Right renal pelvis (tissue), 4 donors: ENCODE measurements around the gene DUSP5. TPM values are rescaled to one million over a fixed set of nuclear protein-coding genes. Genes with fewer than 3 reads are reported as not detected.
"Not testable (repeated sequence)": the region's sequence is repeated elsewhere in the genome, so short reads cannot be mapped to it uniquely, and the experiment has no call there.

ENCODE experiments used
- DNase-seq, 4 donors: peaks; one replicate each; pipeline ENCODE4 v3.0.0-alpha.2; 2013; ENCODE audit warnings: low read depth in 4 of 4, low spot score in 3 of 4, missing footprints in 1 of 4
- polyA plus RNA-seq, 4 donors: library from polyadenylated mRNA; unstranded; fragments of 120-200 nt; gene quantifications; one replicate each; pipeline ENCODE4 v1.2.1, GENCODE V29; 2013; ENCODE audit not compliant: insufficient read length in 4 of 4

The DUSP5 gene
- polyA plus RNA-seq, 4 donors, result 11.8 to 13.3 (median 12.9) TPM

- DNase-seq, result no peak
Measured at GRCh38 chr10:110512461-110513187, 14.9 kb downstream of the DUSP5 start.

DNA sequence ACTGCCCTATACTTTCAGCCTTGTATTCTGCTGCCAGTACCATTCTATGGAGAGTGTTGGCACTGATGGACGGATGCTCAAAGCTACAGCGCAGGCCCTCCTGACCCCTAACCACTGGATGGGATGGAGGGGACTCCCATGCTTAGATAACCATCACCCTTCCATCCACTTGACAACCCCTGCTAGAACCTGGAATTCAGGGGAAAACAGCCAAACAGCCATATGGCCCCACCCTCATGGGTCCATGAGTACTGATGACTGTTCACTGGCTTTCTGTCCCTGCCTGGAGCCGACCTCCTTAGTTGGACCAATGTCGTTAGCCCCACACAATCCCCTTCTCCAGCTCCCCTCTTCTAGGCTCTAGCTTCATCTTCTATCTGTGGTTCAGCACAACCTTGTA is 16.2 kb downstream of the DUSP5 start:
- DNase-seq, result no peak

GRCh38 chr10:110514848-110515247 is 17.1 kb downstream of the DUSP5 start:
- DNase-seq, result no peak

DNA sequence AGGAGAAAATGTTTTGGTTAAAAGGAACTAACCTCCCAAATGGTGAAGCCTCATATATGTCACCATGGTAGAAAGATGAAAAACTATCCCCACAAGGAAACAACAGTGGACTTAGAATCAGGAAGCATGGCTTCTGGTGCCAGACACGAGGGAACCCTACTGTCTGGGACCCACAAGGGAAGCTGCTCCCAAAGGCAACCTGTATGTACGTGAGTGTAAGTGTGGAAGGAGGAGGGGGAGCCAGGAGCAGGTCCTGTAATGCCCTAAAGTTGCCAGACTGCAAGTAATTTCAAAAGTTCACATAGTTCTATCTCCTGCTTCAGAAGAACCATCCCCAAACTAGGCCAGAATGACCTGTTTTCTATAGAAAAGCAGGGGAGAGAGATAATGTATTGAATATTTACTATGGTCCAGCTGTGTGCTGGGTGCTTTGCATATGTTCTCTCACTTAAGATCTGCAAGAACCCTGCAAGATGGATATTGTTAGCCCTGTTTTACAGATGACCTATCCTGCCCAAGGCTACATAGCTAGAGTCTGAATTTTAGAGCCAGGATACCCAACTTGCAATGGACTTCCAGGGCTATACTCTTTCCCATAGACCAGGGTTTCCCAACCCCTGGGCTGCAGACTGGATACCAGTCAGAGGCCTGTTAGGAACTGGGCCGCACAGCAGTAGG is 19.2 kb downstream of the DUSP5 start:
- no peak for DNase-seq

GRCh38 chr10:110522365-110522988 is 24.8 kb downstream of the DUSP5 start:
- no peak for DNase-seq

- no peak for DNase-seq
Measured at GRCh38 chr10:110523736-110524135, 26.0 kb downstream of the DUSP5 start.

GRCh38 chr10:110524179-110524858 is 26.6 kb downstream of the DUSP5 start:
- no peak for DNase-seq

- no peak for DNase-seq
Measured at GRCh38 chr10:110524859-110525232, 27.1 kb downstream of the DUSP5 start.

- no peak for DNase-seq
Measured at GRCh38 chr10:110525349-110526260, 27.9 kb downstream of the DUSP5 start.

DNA sequence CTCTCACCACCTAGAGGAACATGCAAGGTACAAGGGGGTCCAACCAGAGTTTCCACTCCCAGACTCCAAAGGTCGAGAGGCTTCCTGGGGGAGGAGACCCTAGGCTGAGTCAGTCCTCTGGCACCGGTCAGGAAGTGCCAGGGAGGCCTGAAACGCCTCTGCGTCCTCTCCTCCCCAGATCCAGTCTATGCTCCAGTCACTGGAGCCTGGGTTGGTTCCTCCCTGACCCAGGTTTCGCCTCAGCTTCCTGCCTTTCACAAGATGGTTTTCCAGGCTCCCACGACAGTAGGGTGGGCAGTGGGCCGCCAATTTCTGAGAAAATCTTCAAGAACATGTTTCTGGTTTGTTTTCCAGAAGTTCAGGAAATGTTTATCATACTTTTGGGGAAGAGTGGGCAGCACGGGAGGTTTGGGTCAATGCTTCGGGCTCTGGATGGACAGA is 30.0 kb downstream of the DUSP5 start:
- no peak for DNase-seq

- DNase-seq, result no peak
Measured at GRCh38 chr10:110528224-110528996, 30.7 kb downstream of the DUSP5 start.

GRCh38 chr10:110528997-110529524 is 31.4 kb downstream of the DUSP5 start:
- DNase-seq, result not testable (repeated sequence)

GRCh38 chr10:110529596-110530011 is 31.9 kb downstream of the DUSP5 start:
- no peak for DNase-seq

GRCh38 chr10:110530131-110530831 is 32.6 kb downstream of the DUSP5 start:
- no peak for DNase-seq

DNA sequence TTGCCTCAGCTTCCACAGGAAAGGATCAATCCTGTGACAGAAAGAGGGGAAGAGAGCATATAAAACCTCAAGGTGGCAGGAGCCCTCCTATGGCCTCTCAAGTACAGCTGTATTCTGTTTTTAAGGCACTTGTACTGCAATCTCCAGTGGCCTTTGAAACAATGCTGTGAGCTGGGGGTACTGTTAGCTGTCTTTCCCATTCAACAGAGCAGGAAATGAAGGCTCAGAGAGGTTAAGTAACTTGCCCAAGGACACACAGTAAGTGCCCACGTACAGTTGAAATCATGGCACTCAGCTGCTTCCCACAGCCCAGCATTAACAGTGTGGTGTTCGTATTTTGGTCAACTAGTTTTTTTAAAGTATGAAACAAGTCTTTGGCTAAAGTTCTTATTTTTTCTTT is 34.0 kb downstream of the DUSP5 start:
- DNase-seq, result no peak

DNA sequence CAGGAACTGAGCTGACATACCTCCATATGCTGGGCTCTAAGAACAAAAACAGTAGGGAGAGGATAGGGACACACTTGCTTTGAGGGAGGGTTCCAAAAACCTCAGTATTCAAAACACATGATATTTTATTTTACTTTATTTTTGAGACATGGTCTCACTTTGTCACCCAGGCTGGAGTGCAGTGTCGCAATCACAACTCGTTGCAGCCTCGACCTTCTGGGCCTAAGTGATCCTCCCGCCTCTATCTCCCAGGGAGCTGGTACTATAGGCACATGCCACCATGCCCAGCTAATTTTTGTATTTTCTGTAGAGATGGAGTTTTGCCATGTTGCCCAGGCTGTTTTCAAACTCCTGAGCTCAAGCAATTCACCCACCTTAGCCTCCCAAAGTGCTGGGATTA is 34.9 kb downstream of the DUSP5 start:
- DNase-seq, result not testable (repeated sequence)

GRCh38 chr10:110533149-110533548 is 35.4 kb downstream of the DUSP5 start:
- DNase-seq, result no peak

DNA sequence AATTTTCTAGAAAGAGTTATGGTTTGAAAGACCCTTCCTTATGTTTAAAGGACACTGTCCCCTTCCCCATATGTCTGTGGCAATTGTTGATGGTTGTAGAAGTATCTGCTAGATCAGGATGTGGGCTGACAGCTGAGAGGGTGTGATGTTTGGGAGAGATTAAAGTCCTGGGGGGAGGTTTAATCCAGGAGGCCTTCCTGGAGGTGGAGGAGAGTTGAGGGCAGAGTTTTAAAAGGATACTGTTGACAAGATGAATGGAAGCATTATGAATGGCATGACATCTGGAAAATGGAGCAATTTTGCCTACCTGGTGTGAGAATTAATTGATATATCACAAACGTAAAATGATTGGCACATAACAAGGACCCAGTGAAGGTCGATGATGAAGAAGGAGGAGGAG is 36.9 kb downstream of the DUSP5 start:
- no peak for DNase-seq
